Stimulated activated effector memory CD8-positive, alpha-beta T cell treated with anti-CD3 and anti-CD28 coated beads, Interleukin-12 subunit alpha, Interleukin-12 subunit beta, amount 100 ng/mL, for 72 hours (primary cell): ENCODE measurements around the gene PHLDA2.
A peak's percentile ranks its signal among the peaks of the same experiment; 100 is the strongest.

Experiments used
- ATAC-seq: fragments of 150-1000 bp; cut with Tn5 transposase; 2 replicates; pipeline ENCODE4 v1.10.0; 2021
- DNase-seq, 2 donors: peaks; one replicate each; pipeline ENCODE4 v3.0.0; 2021 to 2022; ENCODE audit warnings: low spot score in 2 of 2
- H3K27ac Mint-ChIP-seq: one replicate; pipeline ENCODE4 v1.8.0; 2022; ENCODE audit warnings: mild to moderate bottlenecking, mixed read lengths
- H3K36me3 Mint-ChIP-seq: one replicate; pipeline ENCODE4 v1.8.0; 2022; ENCODE audit warnings: mild to moderate bottlenecking, mixed read lengths
- H3K4me1 Mint-ChIP-seq: one replicate; pipeline ENCODE4 v1.8.0; 2022; ENCODE audit warnings: mixed read lengths
- H3K4me3 Mint-ChIP-seq: one replicate; pipeline ENCODE4 v1.8.0; 2022; ENCODE audit warnings: mild to moderate bottlenecking, mixed read lengths
- H3K9me3 Mint-ChIP-seq: one replicate; pipeline ENCODE4 v1.8.0; 2022; ENCODE audit warnings: mixed read lengths

The PHLDA2 gene

GRCh38 chr11:2928605-2929530 lies at the start of gene PHLDA2:
Gene PHLDA2, minus strand, starts transcription at chr11:2929420. Its CDS starts 56 bp downstream, at chr11:2929364.
- Mint-ChIP-seq H3K4me1 (peaks cover 38% of the 10 kb centered on the region), H3K36me3 (peaks cover 27% of the 10 kb centered on the region), H3K9me3 (no peaks in the 10 kb centered on the region), H3K4me3 (peak within 1 kb of the TSS; percentile 82), H3K27ac (peak within 1 kb of the TSS; percentile 91)
- ATAC-seq (peak; percentile 52), DNase-seq (peak; percentile 42 to 74)

- peaks cover 99% of the 10 kb centered on the region for H3K36me3 Mint-ChIP-seq
- H3K9me3 Mint-ChIP-seq, result no peaks in the 10 kb centered on the region
- no peak overlapping the region for H3K4me3 Mint-ChIP-seq
- peaks cover 40% of the 10 kb centered on the region for H3K4me1 Mint-ChIP-seq
- DNase-seq (no peak), ATAC-seq (no peak)
- peak overlapping the region; percentile 78 for H3K27ac Mint-ChIP-seq
Observed at GRCh38 chr11:2977113-2977512, 47.9 kb upstream of the PHLDA2 start.

GRCh38 chr11:2976294-2977063 lies 47.3 kb upstream of the PHLDA2 start:
- peaks cover 99% of the 10 kb centered on the region for H3K36me3 Mint-ChIP-seq
- H3K4me1 Mint-ChIP-seq, result peaks cover 34% of the 10 kb centered on the region
- ATAC-seq (no peak), DNase-seq (no peak)
- H3K4me3 Mint-ChIP-seq, result no peak overlapping the region
- H3K27ac Mint-ChIP-seq, result peak overlapping the region; percentile 78
- H3K9me3 Mint-ChIP-seq, result no peaks in the 10 kb centered on the region

- Mint-ChIP-seq H3K9me3 (no peaks in the 10 kb centered on the region), H3K27ac (no peak overlapping the region), H3K4me3 (no peak overlapping the region), H3K36me3 (peaks cover 100% of the 10 kb centered on the region), H3K4me1 (peaks cover 39% of the 10 kb centered on the region)
- peak; percentile 89 for ATAC-seq
- DNase-seq, result no peak
Observed at GRCh38 chr11:2975594-2975993, 46.4 kb upstream of the PHLDA2 start.

- peaks cover 39% of the 10 kb centered on the region for H3K4me1 Mint-ChIP-seq
- DNase-seq (no peak), ATAC-seq (peak; percentile 57)
- H3K27ac Mint-ChIP-seq, result peak overlapping the region; percentile 41
- H3K4me3 Mint-ChIP-seq, result no peak overlapping the region
- H3K9me3 Mint-ChIP-seq, result no peaks in the 10 kb centered on the region
- H3K36me3 Mint-ChIP-seq, result peaks cover 100% of the 10 kb centered on the region
Observed at GRCh38 chr11:2974272-2974671, 45.1 kb upstream of the PHLDA2 start.

- H3K9me3 Mint-ChIP-seq, result no peaks in the 10 kb centered on the region
- H3K27ac Mint-ChIP-seq, result peak overlapping the region; percentile 56
- ATAC-seq, result no peak
- DNase-seq, result no peak
- no peak overlapping the region for H3K4me3 Mint-ChIP-seq
- peaks cover 28% of the 10 kb centered on the region for H3K4me1 Mint-ChIP-seq
- peaks cover 100% of the 10 kb centered on the region for H3K36me3 Mint-ChIP-seq
Observed at GRCh38 chr11:2968341-2968900, 39.2 kb upstream of the PHLDA2 start.

GRCh38 chr11:2964782-2965181 lies 35.6 kb upstream of the PHLDA2 start:
- no peak overlapping the region for H3K27ac Mint-ChIP-seq
- DNase-seq (no peak), ATAC-seq (no peak)
- H3K4me3 Mint-ChIP-seq, result no peak overlapping the region
- H3K36me3 Mint-ChIP-seq, result peaks cover 100% of the 10 kb centered on the region
- peaks cover 35% of the 10 kb centered on the region for H3K4me1 Mint-ChIP-seq
- H3K9me3 Mint-ChIP-seq, result no peaks in the 10 kb centered on the region

GRCh38 chr11:2963761-2964160 lies 34.5 kb upstream of the PHLDA2 start:
- Mint-ChIP-seq H3K4me3 (no peak overlapping the region), H3K27ac (peak overlapping the region; percentile 81), H3K36me3 (peaks cover 100% of the 10 kb centered on the region), H3K4me1 (peaks cover 35% of the 10 kb centered on the region), H3K9me3 (no peaks in the 10 kb centered on the region)
- DNase-seq, result no peak
- no peak for ATAC-seq

GRCh38 chr11:2963112-2963754 lies 34.0 kb upstream of the PHLDA2 start:
- peaks cover 100% of the 10 kb centered on the region for H3K36me3 Mint-ChIP-seq
- H3K9me3 Mint-ChIP-seq, result no peaks in the 10 kb centered on the region
- H3K4me3 Mint-ChIP-seq, result no peak overlapping the region
- DNase-seq, result no peak
- no peak for ATAC-seq
- H3K4me1 Mint-ChIP-seq, result peaks cover 32% of the 10 kb centered on the region
- H3K27ac Mint-ChIP-seq, result peak overlapping the region; percentile 81

GRCh38 chr11:2961080-2961479 lies 31.9 kb upstream of the PHLDA2 start:
- no peak for ATAC-seq
- no peak for DNase-seq
- peaks cover 17% of the 10 kb centered on the region for H3K4me1 Mint-ChIP-seq
- H3K9me3 Mint-ChIP-seq, result no peaks in the 10 kb centered on the region
- H3K36me3 Mint-ChIP-seq, result peaks cover 100% of the 10 kb centered on the region
- H3K4me3 Mint-ChIP-seq, result no peak overlapping the region
- peak overlapping the region; percentile 81 for H3K27ac Mint-ChIP-seq

- Mint-ChIP-seq H3K4me1 (peaks cover 17% of the 10 kb centered on the region), H3K27ac (no peak overlapping the region), H3K4me3 (no peak overlapping the region), H3K36me3 (peaks cover 100% of the 10 kb centered on the region), H3K9me3 (no peaks in the 10 kb centered on the region)
- DNase-seq (no peak), ATAC-seq (no peak)
Observed at GRCh38 chr11:2960139-2960538, 30.9 kb upstream of the PHLDA2 start.

GRCh38 chr11:2958251-2958650 lies 29.0 kb upstream of the PHLDA2 start:
- ATAC-seq (no peak), DNase-seq (no peak)
- Mint-ChIP-seq H3K9me3 (no peaks in the 10 kb centered on the region), H3K27ac (no peak overlapping the region), H3K36me3 (peaks cover 100% of the 10 kb centered on the region), H3K4me3 (no peak overlapping the region), H3K4me1 (peaks cover 11% of the 10 kb centered on the region)

- H3K4me3 Mint-ChIP-seq, result no peak overlapping the region
- H3K9me3 Mint-ChIP-seq, result no peaks in the 10 kb centered on the region
- peak overlapping the region; percentile 75 for H3K27ac Mint-ChIP-seq
- H3K36me3 Mint-ChIP-seq, result peaks cover 100% of the 10 kb centered on the region
- H3K4me1 Mint-ChIP-seq, result peaks cover 18% of the 10 kb centered on the region
- no peak for DNase-seq
- ATAC-seq, result no peak
Observed at GRCh38 chr11:2955906-2956476, 26.8 kb upstream of the PHLDA2 start.

- DNase-seq, result no peak
- Mint-ChIP-seq H3K4me3 (no peak overlapping the region), H3K36me3 (peaks cover 100% of the 10 kb centered on the region), H3K9me3 (no peaks in the 10 kb centered on the region), H3K27ac (peak overlapping the region; percentile 87), H3K4me1 (peaks cover 18% of the 10 kb centered on the region)
- ATAC-seq, result no peak
Observed at GRCh38 chr11:2954263-2954662, 25.0 kb upstream of the PHLDA2 start.

GRCh38 chr11:2952290-2952689 lies 23.1 kb upstream of the PHLDA2 start:
- no peak overlapping the region for H3K4me3 Mint-ChIP-seq
- DNase-seq (no peak), ATAC-seq (no peak)
- H3K4me1 Mint-ChIP-seq, result peaks cover 18% of the 10 kb centered on the region
- peak overlapping the region; percentile 87 for H3K27ac Mint-ChIP-seq
- peaks cover 100% of the 10 kb centered on the region for H3K36me3 Mint-ChIP-seq
- H3K9me3 Mint-ChIP-seq, result no peaks in the 10 kb centered on the region
